A549 (cell line): ENCODE results near the gene PPP1R2. TPM values are rescaled to one million over a fixed set of nuclear protein-coding genes. Genes with fewer than 3 reads are reported as not detected.
A peak's percentile ranks its signal among the peaks of the same experiment; 100 is the strongest.

Experiments used
- ATAC-seq, 2 experiments: fragments of 200-7000 bp in 1 of 2; fragments of >200 bp in 1 of 2; cut with Nextera tagmentation in 1 of 2; cut with Tn5 transposase in 1 of 2; 3 replicates each; pipeline versions ENCODE4 v1.8.0 to v1.9.1; 2018 to 2020; ENCODE audit warnings: mild to moderate bottlenecking in 1 of 2, moderate library complexity in 1 of 2
- CTCF ChIA-PET: fragments of 300-600 bp; sonication (Branson Sonifier 250); formaldehyde crosslinking; extraction: SDS; loops from one replicate; lab custom pipeline; 2021; ENCODE audit warnings: antibody characterized with exemption, inconsistent platforms; lab: Yijun Ruan, JAX
- POLR2A ChIA-PET: fragments of 350-600 bp; formaldehyde crosslinking; extraction: SDS; loops from one replicate; lab custom pipeline; 2021; ENCODE audit warnings: antibody characterized with exemption, inconsistent platforms; lab: Yijun Ruan, JAX
- DNase-seq, 2 experiments: peaks; one replicate each; pipeline versions ENCODE4 v3.0.0 to v3.0.0-alpha.2; 2011 to 2016; ENCODE audit warnings: low read depth in 1 of 2, low spot score in 1 of 2
- FAIRE-seq: peaks from 2 replicates; lab custom pipeline; 2011; peaks lifted over from hg19 to GRCh38; lab: Jason Lieb, UNC
- H3K27ac ChIP-seq, 2 experiments: fragments of >200 bp; sonication (Bioruptor Twin); formaldehyde crosslinking; 3 replicates each; pipeline ENCODE4 v1.5.1; 2016 to 2017
- H3K4me1 ChIP-seq: fragments of >200 bp; sonication (Bioruptor Twin); formaldehyde crosslinking; 3 replicates; pipeline ENCODE4 v1.6.1; 2016
- H3K4me2 ChIP-seq: fragments of >200 bp; sonication (Bioruptor Twin); formaldehyde crosslinking; 3 replicates; pipeline ENCODE4 v1.6.1; 2016
- H3K4me3 ChIP-seq: fragments of >200 bp; sonication (Bioruptor Twin); formaldehyde crosslinking; 3 replicates; pipeline ENCODE4 v1.5.1; 2016
- H3K9me3 ChIP-seq: fragments of >200 bp; sonication (Bioruptor Twin); formaldehyde crosslinking; 3 replicates; pipeline ENCODE4 v1.6.1; 2016
- BHLHE40 ChIP-seq: IDR thresholded peaks from 2 replicates; pipeline ENCODE4 v1.6.1; 2012; ENCODE audit warnings: low read depth, low read length, inconsistent platforms
- CBX2 ChIP-seq: fragments of 200-600 bp; sonication (generic); IDR thresholded peaks from 2 replicates; pipeline ENCODE4 v1.6.1; 2016; ENCODE audit warnings: low read depth, mild to moderate bottlenecking, borderline replicate concordance
- CBX8 ChIP-seq: fragments of 200-600 bp; sonication (generic); IDR thresholded peaks from 2 replicates; pipeline ENCODE4 v1.6.1; 2016
- CEBPB ChIP-seq, 2 experiments: fragments of >200 bp in 1 of 2; sonication (Bioruptor Twin) in 1 of 2; formaldehyde crosslinking in 1 of 2; IDR thresholded peaks; 2 replicates each; pipeline ENCODE4 v1.6.1; 2012 to 2016
- CHD2 ChIP-seq: fragments of 150-350 bp; IDR thresholded peaks from 2 replicates; pipeline ENCODE4 v1.6.1; 2014; ENCODE audit warnings: low read length; ENCODE audit not compliant: partially characterized antibody
- EHF ChIP-seq: fragments of 250-450 bp; sonication (Bioruptor Pico); IDR thresholded peaks from 2 replicates; pipeline ENCODE4 v1.5.0; 2020; ENCODE audit warnings: mild to moderate bottlenecking
- FOSB ChIP-seq: fragments of 250-450 bp; sonication (Bioruptor Pico); IDR thresholded peaks from 2 replicates; pipeline ENCODE4 v1.5.0; 2020; ENCODE audit warnings: mild to moderate bottlenecking, moderate library complexity
- HEYL ChIP-seq: fragments of 250-450 bp; sonication (Bioruptor Pico); IDR thresholded peaks from 2 replicates; pipeline ENCODE4 v1.8.0; 2021; ENCODE audit warnings: mild to moderate bottlenecking, moderate library complexity
- KDM5A ChIP-seq: fragments of 200-600 bp; sonication (generic); IDR thresholded peaks from 2 replicates; pipeline ENCODE4 v1.6.1; 2016; ENCODE audit warnings: antibody characterized with exemption, mild to moderate bottlenecking
- MAZ ChIP-seq: fragments of 150-350 bp; IDR thresholded peaks from 2 replicates; pipeline ENCODE4 v1.6.1; 2014; ENCODE audit warnings: antibody characterized with exemption, low read depth, low read length, borderline replicate concordance
- NPAS2 ChIP-seq: fragments of 250-450 bp; sonication (Bioruptor Pico); IDR thresholded peaks from 2 replicates; pipeline ENCODE4 v1.8.0; 2022; ENCODE audit warnings: mild to moderate bottlenecking, moderate library complexity, borderline replicate concordance
- RARB ChIP-seq: fragments of 250-450 bp; sonication (Bioruptor Pico); IDR thresholded peaks from 2 replicates; pipeline ENCODE4 v1.8.0; 2021; ENCODE audit warnings: mild to moderate bottlenecking, moderate library complexity
- RFX5 ChIP-seq: fragments of 450-650 bp; IDR thresholded peaks from 2 replicates; pipeline ENCODE4 v1.7.1; 2014; ENCODE audit warnings: antibody characterized with exemption, mild to moderate bottlenecking, moderate library complexity
- RNF2 ChIP-seq: fragments of 200-600 bp; sonication (generic); IDR thresholded peaks from 2 replicates; pipeline ENCODE4 v1.6.1; 2016; ENCODE audit warnings: low read depth, mild to moderate bottlenecking, antibody characterized with exemption, moderate library complexity, borderline replicate concordance
- TFCP2L1 ChIP-seq: fragments of 250-450 bp; sonication (Bioruptor Pico); IDR thresholded peaks from 2 replicates; pipeline ENCODE4 v1.5.0; 2021; ENCODE audit warnings: mild to moderate bottlenecking
- TP53 ChIP-seq: fragments of 250-450 bp; sonication (Bioruptor Pico); IDR thresholded peaks from 2 replicates; pipeline ENCODE4 v1.5.0; 2021; ENCODE audit warnings: mild to moderate bottlenecking, moderate library complexity
- ZSCAN20 ChIP-seq: fragments of 250-450 bp; sonication (Bioruptor Pico); IDR thresholded peaks from 2 replicates; pipeline ENCODE4 v1.8.0; 2022; ENCODE audit warnings: mild to moderate bottlenecking, moderate library complexity
- WGBS: methylation state at CpG from one replicate; pipeline ENCODE4 v1.1.6; 2017; ENCODE audit errors: missing lambda C conversion rate; 5-methylcytosine and 5-hydroxymethylcytosine counted together
- polyA plus RNA-seq, 4 experiments: library from polyadenylated mRNA; depleted of rRNA in 3 of 4; stranded (reverse); fragments of >200 nt; fragmentation: RNase III in 1 of 4; extraction: RNeasy Plus Mini Kit Qiagen cat#74134 plus additional on column Dnase treatment in 1 of 4; gene quantifications; 2 replicates in 3 of 4; 3 replicates in 1 of 4; pipeline ENCODE4 v1.2.3, GENCODE V29; 2011 to 2017
- TF ChIP-seq, protein P1 (sequence below): fragments of 200-600 bp; sonication (generic); IDR thresholded peaks from 2 replicates; pipeline ENCODE4 v1.6.1; 2016; ENCODE audit warnings: antibody characterized with exemption, mild to moderate bottlenecking, moderate library complexity
- TF ChIP-seq, protein P2 (sequence below): fragments of >200 bp; sonication (Bioruptor Twin); formaldehyde crosslinking; IDR thresholded peaks from 2 replicates; pipeline ENCODE4 v1.6.1; 2016
- TF ChIP-seq, protein P3 (sequence below): fragments of >200 bp; sonication (Bioruptor Twin); formaldehyde crosslinking; IDR thresholded peaks from 3 replicates; pipeline ENCODE4 v1.6.1; 2016

The PPP1R2 gene
- polyA plus RNA-seq, 2 of the 4 experiments (the other 2 are of a cell fraction): 13.4 to 47.3 TPM

DNA sequence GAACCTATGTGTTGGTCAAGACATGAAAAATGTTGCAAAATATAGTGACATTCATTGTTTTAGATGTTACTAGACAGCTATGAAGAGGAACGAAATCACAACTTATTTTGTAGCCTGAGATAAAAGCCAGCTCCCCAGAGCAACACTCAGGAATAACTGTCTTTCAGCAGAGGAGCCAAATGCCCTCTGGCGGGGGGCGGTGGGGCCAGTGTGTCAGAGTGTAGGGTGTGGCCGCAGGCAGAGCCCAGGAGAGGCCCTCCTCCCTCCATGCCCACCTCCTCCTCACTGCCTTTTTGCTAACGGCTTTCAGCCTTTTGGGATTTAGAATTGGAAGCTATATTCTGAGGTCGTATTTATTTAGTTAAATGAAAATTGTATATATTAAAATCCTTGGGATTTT, 23.7 kb upstream of the PPP1R2 start:
- 52% methylated on average over 6 of the region's 6 CpGs for WGBS
- TF ChIP-seq RARB (CRISPR knock-in tag): no peak
- TF ChIP-seq, all 56 proteins: peak for 0
- Histone ChIP-seq H3K4me1 (0 out of 3 replicates have a peak, but pooled peaks cover 3% of the 10 kb centered on the region), H3K27ac (no peak overlapping the region), H3K4me3 (no peak overlapping the region), H3K9me3 (no peaks in the 10 kb centered on the region), H3K4me2 (no peak overlapping the region)
- CTCF ChIA-PET: interaction anchor here (1.2 kb wide), 1 partner anchor 17 kb away, joined by 3 read pairs; the partner anchor contains the start of gene APOD
- ATAC-seq: peak in 1 of 2 experiments; percentile 55; a peak in 2 of 6 replicates
- POLR2A ChIA-PET: no interaction called here
- FAIRE-seq: no peak
- DNase-seq: no peak

DNA sequence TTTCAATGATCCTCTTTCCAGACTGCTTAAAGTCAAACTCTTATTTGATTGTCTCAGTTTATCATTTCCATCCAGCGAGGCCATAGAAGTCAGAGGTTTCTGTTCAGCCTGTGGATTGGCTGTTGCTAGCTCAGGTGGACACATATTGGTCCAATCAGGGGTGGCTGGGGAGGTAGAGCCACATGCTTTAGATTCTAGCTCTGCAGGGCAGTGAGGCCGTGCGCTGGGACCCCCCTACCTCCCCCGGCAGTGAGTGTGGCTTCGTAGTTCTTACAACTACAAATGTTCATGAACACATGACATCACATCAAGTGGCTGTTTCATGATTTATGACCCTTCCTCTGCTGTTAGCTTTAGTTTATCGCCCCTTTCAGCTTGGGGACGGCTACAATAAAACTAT, 22.6 kb upstream of the PPP1R2 start:
- Histone ChIP-seq H3K4me3 (no peak overlapping the region), H3K9me3 (no peaks in the 10 kb centered on the region), H3K4me2 (no peak overlapping the region), H3K4me1 (0 out of 3 replicates have a peak, but pooled peaks cover 3% of the 10 kb centered on the region), H3K27ac (no peak overlapping the region)
- FAIRE-seq (no peak), DNase-seq (no peak), ATAC-seq (no peak)
- TF ChIP-seq KDM5A (no peak), BHLHE40 (no peak), CHD2 (no peak), NPAS2 (CRISPR knock-in tag) (no peak), MAZ (no peak), RFX5 (no peak), TP53 (CRISPR knock-in tag) (no peak), FOSB (no peak)
- TF ChIP-seq, protein P1, sequence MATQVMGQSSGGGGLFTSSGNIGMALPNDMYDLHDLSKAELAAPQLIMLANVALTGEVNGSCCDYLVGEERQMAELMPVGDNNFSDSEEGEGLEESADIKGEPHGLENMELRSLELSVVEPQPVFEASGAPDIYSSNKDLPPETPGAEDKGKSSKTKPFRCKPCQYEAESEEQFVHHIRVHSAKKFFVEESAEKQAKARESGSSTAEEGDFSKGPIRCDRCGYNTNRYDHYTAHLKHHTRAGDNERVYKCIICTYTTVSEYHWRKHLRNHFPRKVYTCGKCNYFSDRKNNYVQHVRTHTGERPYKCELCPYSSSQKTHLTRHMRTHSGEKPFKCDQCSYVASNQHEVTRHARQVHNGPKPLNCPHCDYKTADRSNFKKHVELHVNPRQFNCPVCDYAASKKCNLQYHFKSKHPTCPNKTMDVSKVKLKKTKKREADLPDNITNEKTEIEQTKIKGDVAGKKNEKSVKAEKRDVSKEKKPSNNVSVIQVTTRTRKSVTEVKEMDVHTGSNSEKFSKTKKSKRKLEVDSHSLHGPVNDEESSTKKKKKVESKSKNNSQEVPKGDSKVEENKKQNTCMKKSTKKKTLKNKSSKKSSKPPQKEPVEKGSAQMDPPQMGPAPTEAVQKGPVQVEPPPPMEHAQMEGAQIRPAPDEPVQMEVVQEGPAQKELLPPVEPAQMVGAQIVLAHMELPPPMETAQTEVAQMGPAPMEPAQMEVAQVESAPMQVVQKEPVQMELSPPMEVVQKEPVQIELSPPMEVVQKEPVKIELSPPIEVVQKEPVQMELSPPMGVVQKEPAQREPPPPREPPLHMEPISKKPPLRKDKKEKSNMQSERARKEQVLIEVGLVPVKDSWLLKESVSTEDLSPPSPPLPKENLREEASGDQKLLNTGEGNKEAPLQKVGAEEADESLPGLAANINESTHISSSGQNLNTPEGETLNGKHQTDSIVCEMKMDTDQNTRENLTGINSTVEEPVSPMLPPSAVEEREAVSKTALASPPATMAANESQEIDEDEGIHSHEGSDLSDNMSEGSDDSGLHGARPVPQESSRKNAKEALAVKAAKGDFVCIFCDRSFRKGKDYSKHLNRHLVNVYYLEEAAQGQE: no peak
- TF ChIP-seq, protein P2, sequence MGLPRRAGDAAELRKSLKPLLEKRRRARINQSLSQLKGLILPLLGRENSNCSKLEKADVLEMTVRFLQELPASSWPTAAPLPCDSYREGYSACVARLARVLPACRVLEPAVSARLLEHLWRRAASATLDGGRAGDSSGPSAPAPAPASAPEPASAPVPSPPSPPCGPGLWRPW: no peak
- CTCF ChIA-PET: interaction anchor here (1.3 kb wide), 1 partner anchor 294 kb away, joined by 3 read pairs; the partner anchor contains the start of gene XXYLT1
- 80% methylated on average over 7 of the region's 7 CpGs for WGBS
- POLR2A ChIA-PET: no interaction called here

DNA sequence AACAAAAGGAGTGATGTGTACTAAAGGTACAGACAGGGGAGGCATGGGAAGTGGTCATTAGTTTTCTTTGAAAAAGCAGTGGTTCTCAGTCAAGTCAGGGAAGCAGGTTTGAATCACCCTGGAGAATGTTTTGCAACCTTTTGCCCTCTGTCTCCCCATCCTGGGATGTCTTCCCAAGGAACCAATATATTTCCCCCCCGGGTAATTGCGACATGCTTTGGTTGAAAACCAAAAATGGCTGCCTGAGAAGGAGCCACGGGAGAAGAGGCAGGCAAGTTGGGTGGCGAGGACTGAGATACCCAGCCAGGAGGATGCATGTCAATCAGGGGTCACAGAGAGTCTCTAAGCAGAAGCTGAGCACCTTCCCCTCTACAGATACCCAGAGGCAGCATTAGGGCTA, 20.2 kb upstream of the PPP1R2 start:
- 51% methylated on average over 4 of the region's 4 CpGs for WGBS
- no peak for TF ChIP-seq ZSCAN20
- TF ChIP-seq, all 56 proteins: peak for 0
- Histone ChIP-seq H3K4me2 (no peak overlapping the region), H3K4me3 (no peak overlapping the region), H3K4me1 (0 out of 3 replicates have a peak, but pooled peaks cover 3% of the 10 kb centered on the region), H3K9me3 (no peaks in the 10 kb centered on the region), H3K27ac (no peak overlapping the region)
- DNase-seq (no peak), ATAC-seq (no peak), FAIRE-seq (no peak)
- ChIA-PET POLR2A (no interaction called here), CTCF (no interaction called here)

DNA sequence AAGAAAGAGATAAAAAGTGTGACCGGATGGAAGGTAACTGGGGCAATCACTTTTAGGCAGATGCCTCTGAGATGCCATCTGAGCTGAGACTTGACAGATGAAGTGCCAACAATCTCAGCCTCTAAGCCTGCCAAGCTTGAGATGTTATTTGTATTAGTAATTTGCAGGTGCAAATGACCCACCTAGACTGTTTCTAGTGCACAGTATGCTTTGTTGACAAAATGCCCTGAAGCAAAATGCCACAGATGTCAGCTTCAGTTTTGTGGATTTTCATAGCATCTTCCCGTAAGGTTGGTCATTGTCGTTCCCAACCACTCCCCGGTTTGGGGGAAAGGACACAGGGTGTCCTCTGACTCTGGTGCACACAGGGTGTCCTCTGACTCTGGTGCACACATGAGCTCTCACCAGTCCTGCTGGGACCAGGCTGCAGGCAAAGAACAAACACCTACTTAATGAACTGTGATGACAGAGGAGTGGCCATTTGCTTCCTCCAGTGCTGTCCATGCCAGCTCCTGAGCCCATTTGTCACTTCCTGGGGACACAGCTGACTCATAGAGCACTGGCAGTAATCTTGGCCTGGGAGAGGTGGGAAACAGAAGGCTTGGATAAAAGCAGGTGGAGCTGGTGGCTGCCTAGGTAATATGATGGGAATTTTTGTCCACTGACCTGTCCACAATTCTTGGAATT, 16.7 kb upstream of the PPP1R2 start:
- no peaks in the 10 kb centered on the region for H3K4me1 ChIP-seq
- H3K9me3 ChIP-seq: no peaks in the 10 kb centered on the region
- no peak for DNase-seq
- 62% methylated on average over 4 of the region's 4 CpGs for WGBS
- no peak overlapping the region for H3K4me2 ChIP-seq
- no peak for FAIRE-seq
- POLR2A ChIA-PET: interaction anchor here (0.7 kb wide), 1 partner anchor 17 kb away, joined by 3 read pairs; the partner anchor contains the start of gene PPP1R2
- ATAC-seq: no peak
- no peak overlapping the region for H3K4me3 ChIP-seq
- H3K27ac ChIP-seq: no peak overlapping the region
- TF ChIP-seq RNF2 (no peak), HEYL (CRISPR knock-in tag) (no peak), TFCP2L1 (CRISPR knock-in tag) (no peak), RFX5 (no peak), CEBPB (IDR thresholded peaks at IDR 0.05) (no peak), EHF (no peak), NPAS2 (CRISPR knock-in tag) (no peak), CBX8 (no peak), CBX2 (no peak), RARB (CRISPR knock-in tag) (no peak)
- TF ChIP-seq, protein P3, sequence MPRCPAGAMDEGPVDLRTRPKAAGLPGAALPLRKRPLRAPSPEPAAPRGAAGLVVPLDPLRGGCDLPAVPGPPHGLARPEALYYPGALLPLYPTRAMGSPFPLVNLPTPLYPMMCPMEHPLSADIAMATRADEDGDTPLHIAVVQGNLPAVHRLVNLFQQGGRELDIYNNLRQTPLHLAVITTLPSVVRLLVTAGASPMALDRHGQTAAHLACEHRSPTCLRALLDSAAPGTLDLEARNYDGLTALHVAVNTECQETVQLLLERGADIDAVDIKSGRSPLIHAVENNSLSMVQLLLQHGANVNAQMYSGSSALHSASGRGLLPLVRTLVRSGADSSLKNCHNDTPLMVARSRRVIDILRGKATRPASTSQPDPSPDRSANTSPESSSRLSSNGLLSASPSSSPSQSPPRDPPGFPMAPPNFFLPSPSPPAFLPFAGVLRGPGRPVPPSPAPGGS: no peak
- CTCF ChIA-PET: interaction anchor here (1.5 kb wide), 1 partner anchor 9 kb away, joined by 4 read pairs; no protein-coding TSS in a partner anchor
